ENCODE results near the gene TLX3. TPM values are rescaled to one million over a fixed set of nuclear protein-coding genes. Genes with fewer than 3 reads are reported as not detected.

TLX3 gene
- total and polyA plus RNA-seq, 7 donors: not detected

- H3K4me1 ChIP-seq: no peaks in the 10 kb centered on the region
- 91 to 92% methylated on average over 2 of the region's 2 CpGs for WGBS, 2 donors
Observed at GRCh38 chr5:171272996-171273970, 35.8 kb upstream of the TLX3 start.

DNA sequence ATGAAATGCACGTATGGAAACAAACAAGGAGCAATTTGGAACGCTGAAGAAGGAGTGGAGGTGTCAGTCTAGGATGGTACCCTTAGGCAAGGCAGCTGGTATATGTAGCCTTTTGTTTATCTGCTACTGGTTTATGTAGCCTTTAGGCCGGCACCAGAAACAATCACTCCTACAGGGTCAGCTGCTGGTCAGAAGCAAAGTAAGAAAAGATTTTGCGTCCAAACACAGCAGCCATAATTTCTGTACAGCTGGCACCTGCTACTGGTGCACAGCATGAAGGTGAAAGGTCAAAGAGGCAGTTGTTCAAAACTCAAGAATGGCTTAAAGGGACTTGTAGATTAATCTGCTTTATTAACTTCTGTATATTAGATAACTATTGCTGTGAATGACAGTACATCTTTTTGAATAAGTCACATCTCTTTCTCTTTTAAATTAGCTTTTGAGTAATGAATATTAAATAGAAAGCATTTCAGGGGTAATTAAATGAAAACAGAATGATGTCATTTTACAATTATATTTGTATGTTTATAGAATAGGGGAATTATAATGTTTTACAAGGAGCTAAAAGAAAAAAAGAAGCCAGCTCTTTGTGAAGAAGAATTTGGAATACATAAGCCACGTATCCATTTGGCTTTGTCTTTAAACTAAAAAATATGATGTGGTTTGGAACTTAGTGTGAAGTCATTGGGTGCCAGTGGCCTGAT lies 33.1 kb upstream of the TLX3 start:
- WGBS, 2 donors: 70 to 82% methylated on average over 5 of the region's 5 CpGs
- TF ChIP-seq POLR2A (IDR thresholded peaks at IDR 0.05) (no peak), CTCF (IDR thresholded peaks at IDR 0.05) (no peak), POLR2AphosphoS5 (IDR thresholded peaks at IDR 0.05) (no peak), EP300 (IDR thresholded peaks at IDR 0.05) (no peak)
- H3K9me3 ChIP-seq: no peaks in the 10 kb centered on the region

More at GRCh38 chr5:171272996-171273970, 35.8 kb upstream of the TLX3 start:
- Histone ChIP-seq H3K4me3 (no peak overlapping the region), H3K27me3 (no peaks in the 10 kb centered on the region), H3K36me3 (no peaks in the 10 kb centered on the region), H3K27ac (no peak overlapping the region), H3K9me3 (no peaks in the 10 kb centered on the region)
- DNase-seq: no peak
- TF ChIP-seq EP300 (IDR thresholded peaks at IDR 0.05) (no peak), CTCF (IDR thresholded peaks at IDR 0.05) (no peak), POLR2AphosphoS5 (IDR thresholded peaks at IDR 0.05) (no peak), POLR2A (IDR thresholded peaks at IDR 0.05) (no peak)
- intact Hi-C loops (cut with DNase I): no loop called here

GRCh38 chr5:171283753-171284152 lies 25.3 kb upstream of the TLX3 start:
- no peaks in the 10 kb centered on the region for H3K36me3 ChIP-seq
- TF ChIP-seq CTCF (IDR thresholded peaks at IDR 0.05) (no peak), POLR2A (IDR thresholded peaks at IDR 0.05) (no peak), POLR2AphosphoS5 (IDR thresholded peaks at IDR 0.05) (no peak), EP300 (IDR thresholded peaks at IDR 0.05) (no peak)
- H3K4me1 ChIP-seq: no peaks in the 10 kb centered on the region
- intact Hi-C loops (cut with DNase I): no loop called here
- WGBS, 2 donors: 90 to 92% methylated on average over 7 of the region's 7 CpGs
- no peaks in the 10 kb centered on the region for H3K9me3 ChIP-seq
- no peak overlapping the region for H3K4me3 ChIP-seq
- H3K27me3 ChIP-seq: no peaks in the 10 kb centered on the region
- DNase-seq: no peak
- no peak overlapping the region for H3K27ac ChIP-seq

More for the DNA sequence above, 33.1 kb upstream of the TLX3 start:
- H3K4me3 ChIP-seq: no peak overlapping the region
- no peaks in the 10 kb centered on the region for H3K36me3 ChIP-seq
- H3K4me1 ChIP-seq: no peaks in the 10 kb centered on the region
- H3K27me3 ChIP-seq: no peaks in the 10 kb centered on the region
- H3K27ac ChIP-seq: no peak overlapping the region
- intact Hi-C loops (cut with DNase I): no loop called here
- DNase-seq: no peak

GRCh38 chr5:171285465-171285864 lies 23.6 kb upstream of the TLX3 start:
- DNase-seq: no peak
- intact Hi-C loops (cut with DNase I): no loop called here
- no peak overlapping the region for H3K27ac ChIP-seq
- TF ChIP-seq CTCF (IDR thresholded peaks at IDR 0.05) (no peak), POLR2A (IDR thresholded peaks at IDR 0.05) (no peak), POLR2AphosphoS5 (IDR thresholded peaks at IDR 0.05) (no peak), EP300 (IDR thresholded peaks at IDR 0.05) (no peak)
- no peaks in the 10 kb centered on the region for H3K9me3 ChIP-seq
- H3K27me3 ChIP-seq: no peaks in the 10 kb centered on the region
- 88 to 90% methylated on average over 2 of the region's 2 CpGs for whole genome bisulfite sequencing, 2 donors
- no peak overlapping the region for H3K4me3 ChIP-seq
- H3K4me1 ChIP-seq: no peaks in the 10 kb centered on the region
- no peaks in the 10 kb centered on the region for H3K36me3 ChIP-seq

All from sigmoid colon (tissue), 7 donors.